ENCODE data around the gene SNAPC4. TPM values are rescaled to one million over a fixed set of nuclear protein-coding genes. Genes with fewer than 3 reads are reported as not detected.

The SNAPC4 gene, protein sequence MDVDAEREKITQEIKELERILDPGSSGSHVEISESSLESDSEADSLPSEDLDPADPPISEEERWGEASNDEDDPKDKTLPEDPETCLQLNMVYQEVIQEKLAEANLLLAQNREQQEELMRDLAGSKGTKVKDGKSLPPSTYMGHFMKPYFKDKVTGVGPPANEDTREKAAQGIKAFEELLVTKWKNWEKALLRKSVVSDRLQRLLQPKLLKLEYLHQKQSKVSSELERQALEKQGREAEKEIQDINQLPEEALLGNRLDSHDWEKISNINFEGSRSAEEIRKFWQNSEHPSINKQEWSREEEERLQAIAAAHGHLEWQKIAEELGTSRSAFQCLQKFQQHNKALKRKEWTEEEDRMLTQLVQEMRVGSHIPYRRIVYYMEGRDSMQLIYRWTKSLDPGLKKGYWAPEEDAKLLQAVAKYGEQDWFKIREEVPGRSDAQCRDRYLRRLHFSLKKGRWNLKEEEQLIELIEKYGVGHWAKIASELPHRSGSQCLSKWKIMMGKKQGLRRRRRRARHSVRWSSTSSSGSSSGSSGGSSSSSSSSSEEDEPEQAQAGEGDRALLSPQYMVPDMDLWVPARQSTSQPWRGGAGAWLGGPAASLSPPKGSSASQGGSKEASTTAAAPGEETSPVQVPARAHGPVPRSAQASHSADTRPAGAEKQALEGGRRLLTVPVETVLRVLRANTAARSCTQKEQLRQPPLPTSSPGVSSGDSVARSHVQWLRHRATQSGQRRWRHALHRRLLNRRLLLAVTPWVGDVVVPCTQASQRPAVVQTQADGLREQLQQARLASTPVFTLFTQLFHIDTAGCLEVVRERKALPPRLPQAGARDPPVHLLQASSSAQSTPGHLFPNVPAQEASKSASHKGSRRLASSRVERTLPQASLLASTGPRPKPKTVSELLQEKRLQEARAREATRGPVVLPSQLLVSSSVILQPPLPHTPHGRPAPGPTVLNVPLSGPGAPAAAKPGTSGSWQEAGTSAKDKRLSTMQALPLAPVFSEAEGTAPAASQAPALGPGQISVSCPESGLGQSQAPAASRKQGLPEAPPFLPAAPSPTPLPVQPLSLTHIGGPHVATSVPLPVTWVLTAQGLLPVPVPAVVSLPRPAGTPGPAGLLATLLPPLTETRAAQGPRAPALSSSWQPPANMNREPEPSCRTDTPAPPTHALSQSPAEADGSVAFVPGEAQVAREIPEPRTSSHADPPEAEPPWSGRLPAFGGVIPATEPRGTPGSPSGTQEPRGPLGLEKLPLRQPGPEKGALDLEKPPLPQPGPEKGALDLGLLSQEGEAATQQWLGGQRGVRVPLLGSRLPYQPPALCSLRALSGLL (N-terminal part only)
- 19.0 and 21.0 TPM in 2 replicates for total RNA-seq (2014; rRNA removed; shearing (Covaris generic))

DNA sequence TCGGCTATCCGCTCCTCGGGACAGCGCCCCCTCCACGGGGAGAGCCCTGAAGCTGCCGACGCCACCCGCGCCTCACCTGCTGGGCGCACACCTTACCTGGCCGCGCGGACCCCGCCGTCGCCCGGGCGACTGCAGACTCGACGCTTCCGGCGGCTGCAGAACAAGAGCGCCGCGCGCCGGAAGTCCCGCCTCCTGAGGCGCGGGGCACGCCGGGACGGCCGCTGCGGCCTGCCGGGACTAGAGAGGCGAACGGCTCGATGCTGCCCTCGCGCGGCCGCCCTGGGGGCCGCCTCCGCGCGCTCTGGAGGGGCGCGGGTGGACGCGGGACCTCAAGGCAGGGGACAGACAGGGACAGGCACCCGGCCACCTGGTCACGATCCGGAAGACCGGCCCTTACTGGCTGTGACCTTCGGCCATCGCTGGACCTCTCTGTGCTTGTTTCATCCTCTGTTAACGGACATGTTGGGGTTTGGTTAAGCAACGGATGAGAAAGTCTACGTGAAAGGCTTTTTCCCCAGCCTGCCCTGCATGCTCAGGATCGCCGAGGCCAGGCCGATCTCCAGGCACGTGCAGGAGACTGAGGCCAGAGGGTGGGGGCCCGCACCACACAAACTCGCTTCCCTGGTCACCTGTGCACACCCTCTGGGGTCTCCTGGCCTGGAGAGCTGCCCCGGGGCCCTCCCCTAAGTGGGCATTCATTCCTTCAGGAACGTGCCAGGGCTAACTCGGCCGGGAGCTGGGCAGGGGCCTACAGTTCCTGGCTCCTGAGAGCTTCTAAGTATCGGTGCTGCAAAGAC is at the start of gene SNAPC4:
SNAPC4 (minus strand) TSS at position 133 of the 797 bp plus-strand sequence. CDS start 1,742 bp downstream, outside the sequence.
- peak; percentile 93 for DNase-seq (ENCODE audit: low spot score)

DNA sequence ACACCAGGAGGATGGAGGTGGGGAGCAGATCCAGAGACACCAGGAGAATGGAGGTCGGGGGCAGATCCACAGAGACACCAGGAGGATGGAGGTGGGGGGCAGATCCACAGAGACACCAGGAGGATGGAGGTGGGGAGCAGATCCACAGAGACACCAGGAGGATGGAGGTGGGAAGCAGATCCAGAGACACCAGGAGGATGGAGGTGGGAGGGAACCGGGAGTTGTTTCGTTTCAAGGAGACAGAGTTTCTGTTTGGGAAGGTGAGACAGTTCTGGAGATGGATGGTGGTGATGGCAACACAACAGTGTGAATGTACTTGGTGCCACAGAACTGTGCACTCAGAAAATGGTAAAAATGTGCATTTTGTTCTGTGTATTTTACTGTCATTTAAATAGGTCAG is 48.7 kb upstream of the SNAPC4 start:
- DNase-seq (ENCODE audit: low spot score): no peak

DNA sequence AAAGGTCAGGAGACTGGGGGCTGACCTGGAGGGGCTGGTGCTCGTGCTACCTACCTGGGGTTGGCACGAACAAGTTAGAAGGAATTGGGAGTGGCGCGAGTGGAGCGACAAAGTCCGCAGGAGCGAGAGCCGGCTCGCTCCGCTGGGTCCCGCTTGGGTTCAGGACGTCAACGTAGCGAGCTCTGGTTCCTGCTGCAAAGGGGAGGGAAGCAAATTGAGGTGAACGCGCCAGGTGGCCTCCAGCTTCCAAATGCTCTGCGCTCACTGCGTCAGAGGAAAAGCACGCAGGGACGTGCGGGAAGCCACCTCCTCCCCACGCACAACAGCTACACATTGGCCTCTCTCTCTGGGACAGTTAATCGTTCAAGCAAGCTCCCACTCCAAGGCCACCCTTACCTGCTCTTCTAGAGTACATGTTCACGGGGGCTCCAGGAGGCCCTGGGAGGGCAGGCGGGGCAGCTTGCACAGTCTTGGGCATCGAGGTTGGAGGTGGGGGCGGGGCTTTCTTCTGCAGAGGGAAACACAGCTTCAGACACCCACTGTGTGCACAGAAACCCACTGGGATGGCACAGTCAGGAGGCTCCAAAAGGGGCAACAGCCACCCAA is 47.3 kb upstream of the SNAPC4 start:
- DNase-seq (ENCODE audit: low spot score): no peak

DNA sequence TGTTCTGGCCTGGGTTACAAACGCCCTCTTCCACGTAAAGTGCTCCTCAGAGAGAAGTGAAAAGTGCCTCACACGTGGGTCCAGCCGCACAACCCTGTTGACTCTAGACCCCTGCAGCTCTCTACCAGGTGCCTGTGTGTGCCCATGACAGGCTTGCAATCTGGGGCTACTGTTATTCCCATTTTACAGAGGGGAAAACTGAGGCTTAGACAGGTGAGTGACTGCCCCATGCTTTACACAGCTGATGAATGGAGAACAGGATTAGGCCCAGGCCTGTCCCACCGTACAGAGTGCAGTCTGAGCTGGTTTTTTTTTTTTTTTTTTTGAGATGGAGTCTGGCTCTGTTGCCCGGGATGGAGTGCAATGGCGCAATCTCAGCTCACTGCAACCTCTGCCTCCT is 45.8 kb upstream of the SNAPC4 start:
- no peak for DNase-seq (ENCODE audit: low spot score)

DNA sequence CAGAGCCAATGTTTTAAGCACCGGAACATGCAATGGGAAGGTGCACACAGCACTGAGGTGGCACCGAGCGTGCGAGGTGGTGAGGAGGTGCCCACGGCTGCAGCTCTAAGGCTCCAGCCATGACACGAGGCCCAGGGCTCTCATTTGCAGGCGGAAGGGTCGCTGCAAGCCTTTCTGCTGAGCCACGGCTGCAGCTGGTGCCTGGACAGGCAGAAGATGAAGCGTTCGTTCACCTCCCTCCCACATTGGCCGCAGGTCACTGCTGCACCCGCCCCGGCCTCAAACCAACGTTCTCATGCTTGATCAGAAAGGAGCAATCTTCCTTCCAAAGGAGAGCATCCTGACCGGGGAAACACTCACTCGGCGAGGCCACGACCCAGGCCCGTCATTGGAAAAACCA is 44.1 kb upstream of the SNAPC4 start:
- no peak for DNase-seq (ENCODE audit: low spot score)

DNA sequence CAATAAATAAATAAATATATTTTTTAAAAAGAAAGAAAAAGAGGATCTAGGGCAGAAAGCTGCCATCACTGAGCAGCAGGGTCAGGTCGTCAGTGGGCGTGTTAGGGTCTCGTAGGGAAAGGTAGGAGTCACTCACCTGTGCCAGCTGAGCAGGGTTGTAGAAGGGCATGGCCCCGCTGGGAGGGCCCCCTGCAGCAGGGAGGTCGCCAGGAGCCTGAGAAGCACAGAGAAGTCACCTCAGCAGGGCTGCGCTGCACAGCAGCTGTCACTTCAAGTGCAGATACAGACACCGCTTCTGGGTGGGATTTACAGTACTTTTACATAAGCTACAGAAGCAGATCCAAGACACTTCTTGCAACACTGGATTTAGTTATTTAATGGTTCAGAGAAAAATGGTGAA is 43.7 kb upstream of the SNAPC4 start:
- no peak for DNase-seq (ENCODE audit: low spot score)

DNA sequence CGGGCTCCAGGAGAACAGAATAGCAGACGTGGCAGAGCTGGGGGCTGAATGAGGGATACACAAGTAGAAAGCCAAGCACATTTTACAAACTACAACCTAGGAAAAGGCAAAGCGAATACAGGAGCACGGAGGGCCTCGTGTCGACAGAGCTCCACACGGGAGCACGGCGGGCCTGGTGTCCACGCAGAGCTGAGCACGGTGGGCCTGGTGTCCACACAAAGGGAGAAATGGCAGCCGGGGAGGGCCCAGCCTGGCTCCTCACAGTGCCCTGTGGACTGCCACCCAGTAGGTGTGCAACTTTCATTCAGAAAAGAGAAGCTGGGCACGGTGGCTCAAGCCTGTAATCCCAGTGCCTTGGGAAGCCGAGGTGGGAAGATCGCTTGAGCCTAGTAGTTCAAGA is 43.1 kb upstream of the SNAPC4 start:
- no peak for DNase-seq (ENCODE audit: low spot score)

DNA sequence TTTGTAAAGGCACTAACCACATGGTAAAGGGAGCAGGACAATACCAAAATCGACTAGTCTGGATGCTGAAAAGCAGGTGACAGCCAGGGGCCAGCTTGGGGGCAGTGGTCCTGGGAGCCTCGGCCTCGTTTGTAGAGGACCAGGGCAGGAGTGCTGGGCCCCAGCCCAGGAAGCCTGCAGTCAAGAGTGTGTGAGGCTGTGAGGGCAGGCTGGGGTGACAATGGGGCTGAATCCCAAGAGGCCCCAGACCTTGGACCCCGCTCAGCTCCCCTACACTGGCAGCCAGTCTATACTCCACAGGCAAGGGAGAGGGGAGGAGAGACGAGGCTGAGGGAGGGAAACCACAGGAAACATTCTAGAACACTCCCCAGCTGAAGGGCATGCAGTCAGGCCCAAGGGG is 42.3 kb upstream of the SNAPC4 start:
- DNase-seq (ENCODE audit: low spot score): no peak

DNA sequence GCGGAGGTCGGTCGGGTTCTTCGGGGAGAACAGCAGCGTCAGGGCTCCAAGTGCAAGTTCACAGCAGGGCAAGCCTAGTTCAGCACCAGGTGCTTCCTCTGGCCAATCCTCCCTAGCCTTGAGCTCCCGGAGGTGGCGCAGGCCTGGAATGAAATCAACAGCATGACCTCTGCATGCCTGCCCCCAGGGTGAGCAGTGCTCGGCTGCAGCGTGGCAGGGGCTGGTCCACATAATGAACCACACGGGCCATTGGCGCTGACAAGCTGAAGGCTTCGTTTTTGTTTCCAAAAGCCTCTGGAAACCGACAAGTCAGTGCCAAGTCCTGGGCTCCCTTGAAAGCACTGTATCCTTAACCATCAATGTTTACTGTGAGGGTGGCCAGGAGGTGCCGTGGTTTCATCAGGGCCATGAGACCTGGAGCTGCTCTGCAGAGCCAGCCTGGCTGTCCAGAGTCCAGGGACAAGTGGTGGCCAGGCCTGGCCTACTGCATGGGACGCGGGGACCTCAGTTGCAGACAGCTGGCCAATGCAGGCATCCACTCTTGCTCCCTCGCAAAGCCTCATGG is 41.8 kb upstream of the SNAPC4 start:
- no peak for DNase-seq (ENCODE audit: low spot score)

DNA sequence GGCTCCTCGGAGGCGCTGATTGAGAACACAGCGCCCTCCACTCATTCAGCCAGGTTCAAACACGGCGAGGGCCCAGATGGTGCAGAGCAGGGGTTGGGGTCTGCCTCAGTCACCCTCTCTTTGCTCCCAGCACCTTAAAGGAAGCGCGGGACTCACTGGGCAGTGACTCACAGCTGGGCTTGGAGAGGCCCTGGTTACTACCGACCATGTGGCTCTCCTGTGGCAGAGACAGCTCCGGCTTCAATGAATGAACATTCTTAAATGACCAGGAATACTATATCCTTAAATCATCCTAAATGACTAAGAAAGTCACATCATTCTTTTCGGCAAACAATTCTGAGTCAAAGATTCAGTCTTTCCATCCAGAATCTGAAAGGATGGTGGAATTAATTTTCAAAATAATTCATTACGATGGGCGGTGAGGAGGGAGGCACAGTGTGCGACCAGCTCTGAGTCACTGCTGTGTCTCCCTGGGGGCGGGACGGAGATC is 41.3 kb upstream of the SNAPC4 start:
- no peak for DNase-seq (ENCODE audit: low spot score)

DNA sequence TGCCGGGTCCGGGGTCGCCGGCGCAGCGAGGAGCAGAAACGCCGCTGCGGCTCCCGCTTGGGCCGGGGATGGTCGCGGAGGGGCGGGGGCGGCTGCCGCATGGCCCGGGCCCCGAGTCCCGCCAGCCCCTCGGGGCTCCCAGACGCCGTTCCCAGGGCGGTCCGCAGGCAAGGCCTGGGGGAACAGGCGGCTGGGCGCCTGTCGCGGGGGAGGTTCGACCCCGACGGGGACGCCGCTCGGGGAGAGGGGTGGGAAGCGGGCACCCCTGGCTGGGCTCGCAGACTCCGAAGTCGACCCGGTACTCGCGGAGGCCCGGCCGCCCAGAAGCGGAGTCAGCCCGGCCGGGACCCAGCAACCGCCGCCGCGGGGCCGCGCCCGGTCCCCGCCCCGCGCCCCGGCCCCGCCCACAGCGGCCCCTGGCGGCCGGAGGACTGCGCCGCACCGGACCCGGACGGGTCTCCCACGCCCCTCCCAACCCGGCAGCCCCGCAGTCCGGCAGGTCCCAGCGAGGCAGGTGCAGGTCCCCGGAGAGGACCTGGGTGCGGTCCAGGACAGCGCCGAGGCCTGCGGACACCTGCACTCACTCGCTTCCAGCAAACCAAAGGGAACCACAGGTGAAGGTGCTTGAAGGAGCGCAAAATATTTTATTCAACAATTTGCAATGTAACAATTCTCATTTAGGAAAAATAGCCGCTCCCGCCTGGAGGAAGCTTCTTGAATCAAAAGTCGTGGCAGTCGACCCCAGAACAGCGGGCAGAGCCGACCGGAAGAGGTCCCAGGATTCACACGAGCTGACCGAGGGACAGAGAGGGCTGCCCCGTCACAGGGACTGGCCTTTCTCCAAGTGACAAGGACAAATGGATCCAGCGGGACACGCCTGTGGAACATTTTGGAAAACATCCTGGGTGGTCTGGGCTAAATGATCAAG is 39.8 kb upstream of the SNAPC4 start, which contains the start of gene INPP5E:
INPP5E (minus strand) TSS at position 365 of the 928 bp plus-strand sequence. CDS start 426 bp downstream, outside the sequence.
- DNase-seq (ENCODE audit: low spot score): peak; percentile 63

DNA sequence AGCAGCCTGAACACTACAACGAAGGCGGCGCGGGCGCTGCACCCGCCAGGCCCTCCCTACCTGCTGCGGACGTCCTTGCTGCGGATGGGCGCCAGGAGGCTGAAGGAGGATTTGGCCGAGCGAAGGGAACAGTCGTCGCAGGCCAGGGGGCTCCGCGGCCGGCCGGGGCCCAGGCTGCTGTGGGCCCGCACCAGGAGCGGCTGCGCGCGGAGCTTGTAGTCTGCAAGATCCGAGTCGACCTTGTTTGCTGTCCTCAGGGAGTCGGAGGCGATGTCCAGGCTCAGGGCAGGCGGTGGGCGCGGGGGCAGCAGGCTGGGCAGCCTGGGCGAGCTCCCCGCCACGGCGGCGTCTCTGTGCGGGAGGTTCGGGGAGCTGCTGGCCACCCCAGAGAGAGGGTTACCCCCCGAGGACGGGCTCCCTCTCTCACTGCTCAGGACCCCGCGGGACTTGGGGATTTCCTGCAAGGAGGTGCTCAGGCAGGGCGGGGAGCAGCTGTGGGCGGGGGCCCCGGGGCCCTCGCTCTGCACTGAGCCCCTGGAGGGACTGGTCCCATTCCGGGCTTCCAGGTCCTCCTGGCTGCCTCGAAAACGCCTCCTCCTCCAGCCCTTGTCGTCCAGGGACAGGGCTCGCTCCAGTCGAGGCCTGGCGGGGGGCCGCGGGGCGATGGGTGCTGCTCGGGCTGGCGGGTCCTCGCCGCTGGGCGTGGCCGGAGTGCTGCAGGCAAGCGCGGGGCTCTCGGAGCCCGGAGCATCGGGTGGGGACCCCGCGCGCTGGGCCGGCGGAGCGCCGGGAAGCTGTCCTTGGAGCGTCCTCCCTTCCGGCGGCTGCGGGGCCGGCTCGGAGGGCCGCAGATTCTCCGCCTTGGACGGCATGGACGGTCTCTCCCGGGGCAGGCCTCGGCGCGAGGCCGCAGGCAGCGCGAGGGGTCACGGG is 38.8 kb upstream of the SNAPC4 start:
- DNase-seq (ENCODE audit: low spot score): peak; percentile 41

DNA sequence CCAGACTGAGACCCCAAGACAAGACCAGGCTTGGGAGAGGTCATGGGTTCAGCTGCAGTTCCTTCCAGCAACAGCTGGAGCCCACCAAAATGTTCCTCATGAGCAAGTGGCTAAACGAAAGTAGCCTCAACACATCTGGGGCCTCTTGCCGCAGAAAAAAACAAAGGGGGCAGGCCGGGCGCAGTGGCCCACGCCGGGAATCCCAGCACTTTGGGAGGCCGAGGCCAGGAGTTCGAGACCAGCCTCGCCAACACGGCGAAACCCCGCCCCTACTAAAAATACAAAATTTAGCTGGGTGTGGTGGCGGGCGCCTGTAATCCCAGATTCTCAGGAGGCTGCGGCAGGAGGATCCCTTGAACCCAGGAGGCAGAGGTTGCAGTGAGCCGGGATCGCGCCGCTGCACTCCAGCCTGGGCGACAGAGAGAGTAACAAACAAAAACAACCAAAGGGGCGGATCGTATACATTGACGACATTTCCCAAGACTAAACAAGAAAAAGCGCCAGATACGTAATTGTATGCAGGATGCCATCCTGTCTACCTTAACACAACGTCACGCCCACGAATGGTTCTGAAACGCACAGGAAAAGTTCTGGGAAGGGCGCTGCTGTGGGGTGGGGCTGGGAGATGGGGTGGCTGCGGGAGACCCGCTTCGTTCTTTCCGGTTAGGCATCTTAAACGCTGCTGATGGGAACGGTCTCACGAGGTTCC is 38.0 kb upstream of the SNAPC4 start:
- peak; percentile 10 for DNase-seq (ENCODE audit: low spot score)

DNA sequence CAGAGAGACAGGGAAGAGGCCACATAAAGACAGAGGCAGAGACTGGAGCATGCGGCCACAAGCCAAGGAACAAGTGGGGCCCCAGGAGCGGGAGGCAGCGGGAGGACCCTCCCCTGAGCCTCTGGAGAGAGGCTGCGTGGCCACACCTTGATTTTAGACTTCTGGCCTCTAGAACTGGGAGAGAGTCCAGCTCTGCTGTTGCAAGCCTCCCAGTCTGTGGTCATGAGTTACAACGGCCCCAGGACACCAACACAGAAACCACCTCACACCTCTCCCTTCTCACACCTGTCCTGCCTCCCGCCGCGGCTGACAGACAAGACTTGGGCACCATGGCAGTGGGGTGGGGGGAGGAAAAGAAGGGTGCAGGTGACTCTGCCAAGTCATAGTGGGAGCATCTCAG is 37.5 kb upstream of the SNAPC4 start:
- no peak for DNase-seq (ENCODE audit: low spot score)

DNA sequence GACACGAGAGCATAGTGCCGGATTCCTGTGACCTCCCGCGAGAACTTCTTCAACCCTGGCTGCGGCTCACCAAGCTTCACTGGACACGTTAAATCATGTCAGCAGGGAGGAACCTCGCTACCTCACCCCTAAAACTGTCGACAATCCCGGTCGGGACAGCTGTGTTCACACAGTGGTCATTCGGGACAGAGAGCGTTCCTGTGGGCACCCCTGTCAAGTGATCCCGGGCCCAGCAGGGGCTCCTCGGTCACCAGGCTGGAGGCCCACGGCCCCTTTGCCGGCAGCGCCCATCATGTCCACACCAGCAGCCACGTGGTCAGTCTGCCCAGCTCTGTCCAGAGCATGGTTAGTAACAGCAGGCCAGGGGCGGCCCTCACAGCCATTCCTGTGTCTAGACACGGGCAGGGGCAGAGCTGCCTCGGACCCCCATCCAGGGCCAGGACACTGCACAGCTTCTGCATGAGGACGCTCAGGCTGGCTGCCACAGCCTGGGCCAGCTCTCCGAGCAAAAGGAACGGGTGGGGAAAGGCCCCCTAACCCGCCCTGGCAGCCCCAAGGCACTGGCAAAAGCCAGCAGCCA is 36.2 kb upstream of the SNAPC4 start:
- DNase-seq (ENCODE audit: low spot score): no peak

DNA sequence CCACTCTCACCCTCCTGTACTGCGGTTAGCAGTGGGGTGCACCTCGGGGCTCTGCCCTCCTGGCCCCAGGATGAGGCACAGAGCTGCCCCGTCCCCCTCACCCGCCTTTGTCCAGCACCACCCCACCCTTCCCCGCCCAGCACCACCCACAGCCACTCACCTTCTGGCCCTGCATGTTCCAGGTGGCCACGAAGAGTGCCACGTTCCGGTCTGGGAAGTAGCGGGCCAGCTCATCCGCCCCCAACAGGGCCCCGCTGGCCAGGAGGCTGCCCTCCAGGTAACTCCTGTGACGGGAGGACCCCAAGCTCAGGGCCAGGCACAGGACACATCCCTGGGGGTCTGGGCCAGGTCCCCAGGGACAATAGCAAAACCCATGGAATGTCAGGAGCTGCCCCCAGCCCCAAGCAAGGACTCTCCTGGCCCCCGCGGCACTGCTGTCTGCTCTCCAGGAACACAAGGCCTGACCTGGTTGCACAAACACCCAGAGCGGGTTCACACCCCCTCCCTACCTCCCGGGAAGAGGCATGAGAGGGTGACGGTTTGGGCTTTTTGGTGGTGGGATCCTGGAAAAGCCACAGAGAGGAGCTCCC is 34.7 kb upstream of the SNAPC4 start:
- DNase-seq (ENCODE audit: low spot score): no peak

Measured in HT-29 (cell line).